GM18502 (cell line): ENCODE results near the gene PCSK6.
"Not testable (repeated sequence)": the region's sequence is repeated elsewhere in the genome, so short reads cannot be mapped to it uniquely, and the experiment has no call there.

ENCODE experiments used
- ATAC-seq: cut with Tn5 transposase; IDR thresholded peaks from one replicate; pipeline ENCODE4 v1.9.1; 2021; ENCODE audit warnings: mild to moderate bottlenecking; ENCODE audit not compliant: unreplicated experiment, poor library complexity

The PCSK6 gene

DNA sequence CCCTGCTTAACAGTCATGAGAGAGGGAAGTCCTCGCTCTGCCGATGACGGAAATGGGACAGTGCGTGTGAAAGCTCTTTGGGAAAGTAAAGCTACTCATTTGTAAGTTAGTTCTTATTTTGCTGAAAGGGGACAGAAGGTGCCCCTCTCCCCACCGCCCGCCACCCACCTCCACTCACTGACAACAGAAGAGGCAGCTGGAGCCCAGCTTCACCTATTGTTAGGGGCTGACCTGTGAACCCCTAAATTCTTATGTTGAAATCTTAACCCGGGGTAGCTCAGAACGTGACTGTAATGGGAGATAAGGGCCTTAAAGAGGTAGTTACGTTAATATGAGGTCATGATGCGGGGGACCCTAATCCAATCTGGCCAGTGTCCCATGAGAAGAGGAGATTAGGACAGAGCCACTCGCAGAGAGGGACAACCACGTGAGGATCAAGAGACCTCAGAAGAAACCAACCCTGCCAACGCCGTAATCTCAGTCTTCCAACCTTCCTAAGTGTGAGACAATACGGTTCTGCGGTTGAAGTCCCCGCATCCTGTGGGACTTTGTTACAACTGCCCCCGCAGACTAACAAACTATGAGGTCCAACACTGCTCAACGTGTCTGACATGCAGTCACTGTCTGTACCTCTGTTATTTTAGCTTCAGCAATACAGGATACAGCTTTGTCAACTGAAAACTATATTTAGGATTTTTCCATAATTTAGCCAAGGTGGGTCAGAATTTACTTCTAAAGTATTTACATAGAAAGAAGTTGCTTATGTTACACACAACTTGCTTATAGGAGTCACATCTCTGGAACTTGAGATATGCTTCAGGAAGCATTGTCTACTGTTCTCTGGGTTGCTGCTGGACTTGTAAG, 51.7 kb downstream of the PCSK6 start:
- ATAC-seq = no peak

- ATAC-seq = no peak
These were observed 52.3 kb downstream of the PCSK6 start for GRCh38 chr15:101437209-101437608.

- ATAC-seq = no peak
These were observed 53.0 kb downstream of the PCSK6 start for GRCh38 chr15:101436526-101436925.

GRCh38 chr15:101435761-101436160, 53.7 kb downstream of the PCSK6 start:
- ATAC-seq = no peak

GRCh38 chr15:101434032-101434920, 55.2 kb downstream of the PCSK6 start:
- ATAC-seq = no peak

- ATAC-seq = no peak
These were observed 56.1 kb downstream of the PCSK6 start for GRCh38 chr15:101433396-101433795.

DNA sequence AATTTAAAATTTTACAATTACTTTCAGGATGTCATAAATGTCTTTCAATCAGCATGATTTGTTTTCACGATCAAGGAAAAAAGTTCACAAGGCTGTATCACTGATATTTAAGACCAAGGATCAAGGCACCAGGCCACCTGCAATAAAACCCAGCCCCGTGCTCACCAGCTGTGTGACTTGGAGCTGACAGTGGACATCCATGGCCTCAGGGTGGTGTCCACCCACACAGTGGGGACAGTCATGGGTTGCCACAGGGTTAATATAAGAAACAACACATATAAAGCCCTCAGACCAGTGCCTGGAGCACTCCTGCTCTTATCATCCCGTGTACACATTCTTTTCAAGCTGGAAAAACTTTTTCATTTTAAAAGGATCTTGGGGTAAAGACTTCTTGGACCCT, 56.5 kb downstream of the PCSK6 start:
- ATAC-seq = no peak

DNA sequence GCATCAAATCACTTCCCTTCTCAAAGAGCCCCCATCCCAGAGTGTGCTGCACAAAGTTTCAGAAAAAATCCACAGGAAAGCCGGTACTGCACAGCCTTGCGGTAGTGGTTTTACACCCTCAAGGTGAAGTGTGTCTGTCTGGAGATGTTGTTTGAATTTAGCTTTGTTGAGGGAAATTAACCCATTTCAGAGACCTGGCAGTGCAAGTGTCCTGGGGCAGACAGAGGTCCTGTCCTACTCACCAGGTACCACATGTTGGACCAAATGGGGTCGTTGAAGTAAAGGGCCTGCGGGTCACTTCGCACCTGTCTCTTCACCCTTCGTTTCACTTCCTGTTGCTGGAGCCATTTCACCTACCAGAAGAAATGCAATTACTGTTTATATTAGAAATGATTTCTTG, 57.8 kb downstream of the PCSK6 start:
- ATAC-seq = no peak

DNA sequence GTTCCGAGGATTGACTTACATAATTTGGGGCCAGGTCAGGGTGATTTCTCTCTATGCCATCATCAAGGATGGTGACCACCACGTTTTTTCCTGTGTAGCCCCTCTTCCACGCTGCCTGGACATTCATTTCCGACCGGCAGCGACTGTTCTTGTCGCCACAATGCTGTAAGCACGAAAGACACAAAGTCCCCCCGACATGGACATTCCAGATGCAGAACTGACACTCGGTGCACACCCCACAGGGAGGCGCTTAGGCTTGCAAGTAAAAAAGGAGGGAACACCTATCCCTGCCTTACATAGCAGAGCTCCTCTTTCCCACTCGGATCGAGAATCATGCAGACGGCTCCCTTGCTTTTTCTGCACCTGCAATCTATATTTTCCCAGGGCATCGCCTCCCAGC, 58.2 kb downstream of the PCSK6 start:
- ATAC-seq = no peak

- no peak for ATAC-seq
These were observed 59.9 kb downstream of the PCSK6 start for GRCh38 chr15:101429646-101430045.

GRCh38 chr15:101429191-101429590, 60.3 kb downstream of the PCSK6 start:
- no peak for ATAC-seq

DNA sequence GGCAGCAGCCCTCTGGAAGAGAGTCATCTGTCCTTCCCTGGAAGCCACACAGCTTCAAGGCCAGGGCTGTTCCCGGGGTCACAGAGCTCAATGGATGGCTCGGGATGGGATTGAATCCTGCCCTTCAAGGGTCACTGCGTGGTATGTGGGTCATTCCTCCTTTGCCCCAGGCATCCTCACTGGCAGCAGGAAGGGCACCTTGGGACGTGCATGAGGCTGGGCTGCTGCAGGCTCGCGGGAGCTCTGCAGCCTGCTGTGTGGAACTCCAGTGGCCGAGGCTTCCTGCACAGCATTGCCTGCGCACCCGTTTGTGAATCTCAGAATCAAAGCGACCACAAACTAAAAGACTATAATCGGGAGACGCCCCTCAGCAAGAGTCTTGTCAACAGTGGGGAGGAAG, 60.7 kb downstream of the PCSK6 start:
- no peak for ATAC-seq

DNA sequence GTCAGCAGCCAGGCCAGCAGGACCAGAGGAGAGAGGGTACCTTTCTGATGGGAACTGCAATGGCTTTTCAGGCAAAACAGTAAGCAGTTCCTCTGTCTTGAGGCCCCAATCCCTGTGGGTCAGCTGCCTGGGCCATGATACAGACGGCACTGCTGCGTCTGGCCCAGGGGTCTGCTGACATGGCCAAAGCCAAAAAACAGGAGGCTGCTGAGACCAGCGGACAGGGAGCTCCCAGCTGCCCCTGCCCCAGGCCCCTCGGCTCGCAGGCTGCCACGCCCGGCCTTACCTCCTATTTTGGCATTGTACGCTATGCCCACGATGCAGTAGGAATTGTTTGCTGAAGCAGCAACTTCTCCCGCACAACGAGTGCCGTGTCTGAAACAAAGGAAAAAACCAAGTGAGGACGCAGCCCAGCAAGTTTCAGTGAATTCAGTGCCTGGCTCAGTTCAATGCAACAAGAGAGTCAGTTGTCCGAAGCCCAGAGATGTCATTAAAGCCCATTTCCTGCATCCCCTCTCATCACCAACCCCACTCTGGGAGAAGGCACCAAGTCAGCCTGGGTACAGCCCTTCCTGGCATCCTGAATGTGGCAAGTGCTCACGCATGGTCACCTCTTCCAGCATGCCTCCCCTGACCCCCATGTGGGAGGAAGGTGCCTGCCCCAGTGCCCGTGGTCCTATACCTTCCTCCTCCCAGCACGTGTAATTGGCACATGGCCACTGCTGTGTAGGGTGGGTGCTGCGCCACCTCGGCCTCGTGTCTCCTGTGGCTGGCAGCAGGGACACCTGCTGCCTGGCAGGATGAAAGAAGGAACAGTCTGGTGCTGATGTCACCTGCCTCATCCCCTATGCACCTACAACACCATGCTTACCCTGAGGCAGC, 61.7 kb downstream of the PCSK6 start:
- no peak for ATAC-seq

GRCh38 chr15:101426761-101427333, 62.7 kb downstream of the PCSK6 start:
- ATAC-seq = no peak

DNA sequence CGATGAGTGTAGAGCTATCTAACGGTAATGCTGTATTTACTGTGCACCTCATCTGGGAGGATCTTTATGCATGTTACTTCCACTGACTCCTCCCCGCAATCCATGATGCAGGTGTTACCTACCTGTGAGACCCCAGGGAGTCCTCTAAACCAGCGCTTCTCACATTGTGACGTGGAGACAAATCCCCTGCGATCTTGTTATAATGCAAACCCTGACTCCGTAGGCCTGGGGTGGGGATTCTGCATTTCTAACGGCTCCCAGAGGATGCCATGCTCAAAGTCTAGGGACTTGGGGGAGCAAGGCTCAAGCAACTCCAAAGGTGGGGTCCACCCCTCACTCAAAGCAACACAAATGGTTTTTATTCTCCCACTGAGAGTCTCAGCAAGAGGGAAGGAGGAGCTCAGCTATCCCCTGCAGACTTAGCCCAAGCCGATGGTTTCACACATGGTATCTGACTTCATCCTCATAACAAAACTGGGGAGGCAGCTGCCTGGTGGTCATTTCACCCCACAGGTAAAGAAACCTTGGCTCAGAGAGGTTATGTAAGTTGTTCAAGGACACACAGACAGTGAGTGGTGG, 63.6 kb downstream of the PCSK6 start:
- ATAC-seq = no peak

DNA sequence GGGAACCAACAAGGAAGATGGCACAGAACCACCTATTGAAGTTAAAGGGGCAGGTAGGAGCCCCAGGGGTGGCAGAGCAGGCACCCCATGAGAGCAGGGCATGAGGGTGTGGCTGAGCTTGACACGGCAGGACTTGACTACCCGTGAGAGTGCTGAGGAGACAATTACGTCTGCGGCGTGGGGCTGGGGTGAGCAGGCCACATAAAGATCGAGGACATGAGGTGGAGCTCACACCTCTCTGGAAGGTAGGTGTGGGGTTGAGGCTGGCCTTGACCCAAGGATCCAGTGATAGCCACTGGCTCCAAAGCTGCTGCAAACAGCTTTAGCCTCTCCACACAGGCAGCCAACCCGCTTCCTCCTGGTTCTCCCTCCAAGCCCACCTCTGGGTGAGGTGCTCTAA, 64.5 kb downstream of the PCSK6 start:
- ATAC-seq = no peak

GRCh38 chr15:101420232-101420631, 69.3 kb downstream of the PCSK6 start:
- ATAC-seq = no peak

GRCh38 chr15:101416475-101416874, 73.0 kb downstream of the PCSK6 start:
- not testable (repeated sequence) for ATAC-seq

DNA sequence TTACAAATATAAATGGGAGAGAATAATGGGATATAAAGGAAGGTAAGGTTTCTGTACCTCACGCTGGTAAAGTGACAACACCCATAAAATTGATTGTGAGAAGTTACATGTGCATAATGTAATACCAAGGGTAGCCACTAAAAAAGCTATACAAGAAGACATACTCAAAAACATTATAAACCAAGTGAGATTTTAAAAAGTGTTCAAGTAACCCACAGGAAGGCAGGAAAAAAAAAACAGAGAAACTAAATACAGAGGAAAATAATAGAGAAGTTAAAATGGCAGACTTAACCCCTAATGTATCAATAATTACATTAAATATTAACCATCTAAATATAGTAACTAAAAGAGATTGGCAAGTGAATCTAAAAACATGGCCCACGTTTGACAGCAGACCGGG, 76.3 kb downstream of the PCSK6 start:
- no peak for ATAC-seq

- ATAC-seq = no peak
These were observed 77.9 kb downstream of the PCSK6 start for GRCh38 chr15:101411581-101411980.
